ENCODE results near the gene CASD1. TPM values are rescaled to one million over a fixed set of nuclear protein-coding genes. Genes with fewer than 3 reads are reported as not detected.

The CASD1 gene
- total and polyA plus RNA-seq, 4 donors = 9.6 to 73.9 (median 26.3) TPM

GRCh38 chr7:94602181-94602580 lies 92.6 kb downstream of the CASD1 start:
- Histone ChIP-seq H3K36me3 (ENCODE audit: control insufficient read depth in 4 of 4, insufficient read depth in 4 of 4, low read length in 4 of 4) (peaks cover 0 to 5% (median 2%) of the 10 kb centered on the region in 4 donors), H3K4me3 (no peak overlapping the region), H3K4me1 (ENCODE audit: control insufficient read depth in 5 of 5, insufficient read depth in 5 of 5, low read length in 5 of 5) (no peaks in the 10 kb centered on the region), H3K27me3 (ENCODE audit: control insufficient read depth in 3 of 3, insufficient read depth in 3 of 3, low read length in 2 of 3) (no peaks in the 10 kb centered on the region), H3K9ac (ENCODE audit: insufficient read depth in 1 of 2, low read length in 2 of 2) (no peak overlapping the region), H3K27ac (ENCODE audit: low read depth in 1 of 2, low read length in 1 of 2) (no peak overlapping the region), H3K9me3 (ENCODE audit: control insufficient read depth in 4 of 4, insufficient read depth in 3 of 4, low read length in 3 of 4) (no peaks in the 10 kb centered on the region)
- DNase-seq (no peak), ATAC-seq (ENCODE audit: insufficient read depth, low FRiP score) (no peak)
- no peak for TF ChIP-seq CTCF (IDR thresholded peaks at IDR 0.05; ENCODE audit: control extremely low read depth, extremely low read depth)
- WGBS, 2 donors = 98 to 100% methylated on average over 1 of the region's 1 CpG

DNA sequence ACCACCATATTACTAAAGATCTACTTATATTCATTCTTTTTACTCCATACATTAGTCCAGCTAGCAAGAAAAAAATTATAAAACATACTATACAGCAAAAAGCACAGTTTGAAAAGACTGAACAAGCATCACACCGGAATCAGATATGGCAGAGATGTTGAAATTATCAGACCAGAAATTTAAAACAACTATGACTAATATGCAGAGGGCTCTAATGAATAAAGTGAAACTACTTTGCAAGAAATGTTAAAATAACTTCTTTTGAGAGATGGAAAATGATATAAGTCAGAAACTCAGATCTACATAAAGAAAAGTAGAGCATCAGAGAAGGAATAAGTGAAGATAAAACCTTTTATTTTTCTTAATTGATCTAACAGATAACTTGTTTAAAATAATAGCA lies 95.4 kb downstream of the CASD1 start:
- Histone ChIP-seq H3K9me3 (ENCODE audit: control insufficient read depth in 4 of 4, insufficient read depth in 3 of 4, low read length in 3 of 4) (peaks cover 0 to 3% (median 0%) of the 10 kb centered on the region in 4 donors), H3K9ac (ENCODE audit: insufficient read depth in 1 of 2, low read length in 2 of 2) (no peak overlapping the region), H3K27me3 (ENCODE audit: control insufficient read depth in 3 of 3, insufficient read depth in 3 of 3, low read length in 2 of 3) (no peaks in the 10 kb centered on the region), H3K4me1 (ENCODE audit: control insufficient read depth in 5 of 5, insufficient read depth in 5 of 5, low read length in 5 of 5) (no peaks in the 10 kb centered on the region), H3K4me3 (no peak overlapping the region), H3K27ac (ENCODE audit: low read depth in 1 of 2, low read length in 1 of 2) (no peak overlapping the region), H3K36me3 (ENCODE audit: control insufficient read depth in 4 of 4, insufficient read depth in 4 of 4, low read length in 4 of 4) (peaks cover 0 to 3% (median 1%) of the 10 kb centered on the region in 4 donors)
- no peak for TF ChIP-seq CTCF (IDR thresholded peaks at IDR 0.05; ENCODE audit: control extremely low read depth, extremely low read depth)
- no peak for DNase-seq
- WGBS, 2 donors = 96 to 98% methylated on average over 1 of the region's 1 CpG
- no peak for ATAC-seq (ENCODE audit: insufficient read depth, low FRiP score)

Small RNAs within 50 kb of the gene (small RNA-seq; reads per million reads assigned to genes)
- gene RNU6-1328P (ENCODE audit: low replicate concordance) = not detected

Other genes with a start within 250 kb of the CASD1 start
- 1,000 to 10,000 TPM in 1 of 2 donors, 100 to 1,000 TPM in 1; 497 to 1,768 TPM for gene COL1A2, start 114.9 kb upstream of the CASD1 start, total RNA-seq
- 100 to 1,000 TPM in 1 of 2 donors, 10 to 100 TPM in 1; 66.3 to 175 TPM for gene COL1A2, start 114.9 kb upstream of the CASD1 start, polyA plus RNA-seq
- gene SGCE, start 146.3 kb downstream of the CASD1 start, total RNA-seq = 100 to 1,000 TPM in 1 of 2 donors, 10 to 100 TPM in 1; 42.7 to 171 TPM
- 10 to 100 TPM; 22.9 to 23.2 TPM for gene SGCE, start 146.3 kb downstream of the CASD1 start, polyA plus RNA-seq